HepG2 (cell line): ENCODE data around the gene RSF1. TPM values are rescaled to one million over a fixed set of nuclear protein-coding genes. Genes with fewer than 3 reads are reported as not detected.

Experiments
- HOXA7 ChIP-seq: sonication (generic); formaldehyde crosslinking; IDR thresholded peaks from 2 replicates; pipeline ENCODE4 v1.8.1; 2022; ENCODE audit warnings: mild to moderate bottlenecking, missing genetic modification reagents, moderate library complexity
- HOXA9 ChIP-seq: sonication (generic); formaldehyde crosslinking; IDR thresholded peaks from 2 replicates; pipeline ENCODE4 v1.8.1; 2022; ENCODE audit warnings: missing genetic modification reagents, mild to moderate bottlenecking, moderate library complexity, borderline replicate concordance
- KLF16 ChIP-seq, 2 experiments: sonication (generic) in 1 of 2; formaldehyde crosslinking in 1 of 2; IDR thresholded peaks; 2 replicates each; pipeline versions ENCODE4 v1.6.1 to v1.8.0; 2016 to 2023; ENCODE audit warnings: missing genetic modification reagents in 2 of 2, missing compliant biosample characterization in 1 of 2
- RARG ChIP-seq: sonication (generic); formaldehyde crosslinking; IDR thresholded peaks from 2 replicates; pipeline ENCODE4 v1.4.0; 2020; ENCODE audit warnings: low read depth, mild to moderate bottlenecking, missing genetic modification reagents
- RXRB ChIP-seq: IDR thresholded peaks from 2 replicates; pipeline ENCODE4 v1.6.1; 2016; ENCODE audit warnings: borderline replicate concordance, missing genetic modification reagents, missing compliant biosample characterization
- SNAPC4 ChIP-seq: sonication (generic); formaldehyde crosslinking; IDR thresholded peaks from 2 replicates; pipeline ENCODE4 v1.4.0; 2020; ENCODE audit warnings: mild to moderate bottlenecking, missing genetic modification reagents
- SSRP1 ChIP-seq: IDR thresholded peaks from 2 replicates; pipeline ENCODE4 v1.6.1; 2016; ENCODE audit warnings: control low read depth
- TCF7 ChIP-seq: sonication (generic); IDR thresholded peaks from 2 replicates; pipeline ENCODE4 v1.6.1; 2016; ENCODE audit warnings: antibody characterized with exemption, low read depth
- ZBTB33 ChIP-seq: sonication (generic); formaldehyde crosslinking; IDR thresholded peaks from 2 replicates; pipeline ENCODE4 v1.4.0; 2020; ENCODE audit warnings: missing genetic modification reagents
- ZNF333 ChIP-seq: sonication (generic); formaldehyde crosslinking; IDR thresholded peaks from 2 replicates; pipeline ENCODE4 v1.4.0; 2020; ENCODE audit warnings: mild to moderate bottlenecking, missing genetic modification reagents, borderline replicate concordance
- ZNF564 ChIP-seq: sonication (generic); formaldehyde crosslinking; IDR thresholded peaks from 2 replicates; pipeline ENCODE4 v1.8.1; 2023; ENCODE audit warnings: mild to moderate bottlenecking, missing genetic modification reagents
- ZNF607 ChIP-seq: sonication (generic); formaldehyde crosslinking; IDR thresholded peaks from 2 replicates; pipeline ENCODE4 v1.5.1; 2020; ENCODE audit warnings: missing genetic modification reagents, mild to moderate bottlenecking, borderline replicate concordance
- ZNF614 ChIP-seq: IDR thresholded peaks from 2 replicates; pipeline ENCODE4 v1.6.1; 2018; ENCODE audit warnings: missing biosample characterization, missing genetic modification reagents, inconsistent platforms, borderline replicate concordance
- polyA plus RNA-seq, 8 experiments: library from polyadenylated mRNA; depleted of rRNA in 3 of 8; stranded (reverse) in 7 of 8; unstranded in 1 of 8; fragments of >200 nt; fragmentation: Illumina TruSeq in 4 of 8; extraction: Trizol in 4 of 8; gene quantifications; 2 replicates each; pipeline versions ENCODE4 v1.2.1 to v1.2.3, GENCODE V29; 2011 to 2016; ENCODE audit warnings: low read depth in 4 of 8, missing spikeins in 1 of 8, mixed read lengths in 1 of 8; ENCODE audit not compliant: insufficient read depth in 1 of 8
- total RNA-seq, 5 experiments: library from RNA; depleted of rRNA; stranded (reverse); fragments of >200 nt; fragmentation: Illumina TruSeq; extraction: Trizol; gene quantifications; 2 replicates each; pipeline ENCODE4 v1.2.3, GENCODE V29; 2016; ENCODE audit warnings: low read depth in 1 of 5
- TF ChIP-seq, protein P1 (sequence below): sonication (generic); formaldehyde crosslinking; IDR thresholded peaks from 2 replicates; pipeline ENCODE4 v1.5.1; 2020; ENCODE audit warnings: mild to moderate bottlenecking, missing genetic modification reagents, moderate library complexity
- TF ChIP-seq, protein P2 (sequence below): sonication (generic); formaldehyde crosslinking; IDR thresholded peaks from 2 replicates; pipeline ENCODE4 v1.5.0; 2020; ENCODE audit warnings: mild to moderate bottlenecking, missing genetic modification reagents
- TF ChIP-seq, protein P3 (sequence below): IDR thresholded peaks from 2 replicates; pipeline ENCODE4 v1.6.1; 2016; ENCODE audit warnings: mild to moderate bottlenecking

RSF1 gene
- total and polyA plus RNA-seq, 2 of the 13 experiments (the other 11 are each of a cell fraction or from before 2014, with no cell fraction given): 15.5 to 33.1 TPM

- TF ChIP-seq ZBTB33 (CRISPR knock-in tag) (no peak; the same call in 1 of the 2 replicates), ZNF614 (CRISPR knock-in tag) (no peak; the same call in 1 of the 2 replicates), KLF16 (CRISPR knock-in tag; IDR thresholded peaks at IDR 0.05) (peak in 1 of 2 experiments; percentile 24; a peak in 2 of 4 replicates), RXRB (CRISPR knock-in tag) (peak; percentile 10; the same call in 1 of the 2 replicates), ZNF564 (no peak), SSRP1 (CRISPR knock-in tag) (0 out of 2 replicates have a peak, but pooled peaks have one; percentile 4), ZNF333 (CRISPR knock-in tag) (no peak), SNAPC4 (CRISPR knock-in tag) (no peak), RARG (no peak), HOXA9 (CRISPR knock-in tag) (0 out of 2 replicates have a peak, but pooled peaks have one; percentile 54), HOXA7 (no peak), TCF7 (no peak), ZNF607 (no peak; the same call in 1 of the 2 replicates)
- TF ChIP-seq, protein P1, sequence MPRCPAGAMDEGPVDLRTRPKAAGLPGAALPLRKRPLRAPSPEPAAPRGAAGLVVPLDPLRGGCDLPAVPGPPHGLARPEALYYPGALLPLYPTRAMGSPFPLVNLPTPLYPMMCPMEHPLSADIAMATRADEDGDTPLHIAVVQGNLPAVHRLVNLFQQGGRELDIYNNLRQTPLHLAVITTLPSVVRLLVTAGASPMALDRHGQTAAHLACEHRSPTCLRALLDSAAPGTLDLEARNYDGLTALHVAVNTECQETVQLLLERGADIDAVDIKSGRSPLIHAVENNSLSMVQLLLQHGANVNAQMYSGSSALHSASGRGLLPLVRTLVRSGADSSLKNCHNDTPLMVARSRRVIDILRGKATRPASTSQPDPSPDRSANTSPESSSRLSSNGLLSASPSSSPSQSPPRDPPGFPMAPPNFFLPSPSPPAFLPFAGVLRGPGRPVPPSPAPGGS (CRISPR knock-in tag): peak; percentile 68
- TF ChIP-seq, protein P2, sequence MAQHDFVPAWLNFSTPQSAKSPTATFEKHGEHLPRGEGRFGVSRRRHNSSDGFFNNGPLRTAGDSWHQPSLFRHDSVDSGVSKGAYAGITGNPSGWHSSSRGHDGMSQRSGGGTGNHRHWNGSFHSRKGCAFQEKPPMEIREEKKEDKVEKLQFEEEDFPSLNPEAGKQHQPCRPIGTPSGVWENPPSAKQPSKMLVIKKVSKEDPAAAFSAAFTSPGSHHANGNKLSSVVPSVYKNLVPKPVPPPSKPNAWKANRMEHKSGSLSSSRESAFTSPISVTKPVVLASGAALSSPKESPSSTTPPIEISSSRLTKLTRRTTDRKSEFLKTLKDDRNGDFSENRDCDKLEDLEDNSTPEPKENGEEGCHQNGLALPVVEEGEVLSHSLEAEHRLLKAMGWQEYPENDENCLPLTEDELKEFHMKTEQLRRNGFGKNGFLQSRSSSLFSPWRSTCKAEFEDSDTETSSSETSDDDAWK (CRISPR knock-in tag): no peak
- TF ChIP-seq, protein P3, sequence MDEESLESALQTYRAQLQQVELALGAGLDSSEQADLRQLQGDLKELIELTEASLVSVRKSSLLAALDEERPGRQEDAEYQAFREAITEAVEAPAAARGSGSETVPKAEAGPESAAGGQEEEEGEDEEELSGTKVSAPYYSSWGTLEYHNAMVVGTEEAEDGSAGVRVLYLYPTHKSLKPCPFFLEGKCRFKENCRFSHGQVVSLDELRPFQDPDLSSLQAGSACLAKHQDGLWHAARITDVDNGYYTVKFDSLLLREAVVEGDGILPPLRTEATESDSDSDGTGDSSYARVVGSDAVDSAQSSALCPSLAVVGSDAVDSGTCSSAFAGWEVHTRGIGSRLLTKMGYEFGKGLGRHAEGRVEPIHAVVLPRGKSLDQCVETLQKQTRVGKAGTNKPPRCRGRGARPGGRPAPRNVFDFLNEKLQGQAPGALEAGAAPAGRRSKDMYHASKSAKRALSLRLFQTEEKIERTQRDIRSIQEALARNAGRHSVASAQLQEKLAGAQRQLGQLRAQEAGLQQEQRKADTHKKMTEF: peak; percentile 45; the same call in 1 of the 2 replicates
These were observed at the start of gene RSF1, which contains the start of gene AAMDC (continued) for GRCh38 chr11:77820565-77821348.
